HAP-1 (cell line): ENCODE measurements around the gene CALCB.

Experiments
- DNase-seq, 2 experiments: peaks; one replicate each; pipeline ENCODE4 v3.0.0-alpha.2; 2016 to 2020; ENCODE audit warnings: low spot score in 2 of 2
- H3K27me3 ChIP-seq: fragments of 250-450 bp; sonication (Bioruptor Pico); 2 replicates; pipeline ENCODE4 v1.5.1; 2020; ENCODE audit warnings: low read depth, mild to moderate bottlenecking, moderate library complexity
- H3K36me3 ChIP-seq: fragments of 250-450 bp; sonication (Bioruptor Pico); replicated peaks from 2 replicates; pipeline ENCODE4 v1.5.1; 2020; ENCODE audit warnings: mild to moderate bottlenecking
- H3K4me1 ChIP-seq: fragments of 250-450 bp; sonication (Bioruptor Pico); 2 replicates; pipeline ENCODE4 v1.5.1; 2020; ENCODE audit warnings: mild to moderate bottlenecking
- H3K4me3 ChIP-seq: fragments of 250-450 bp; sonication (Bioruptor Pico); 2 replicates; pipeline ENCODE4 v1.5.1; 2020; ENCODE audit warnings: mild to moderate bottlenecking, moderate library complexity
- H3K9me3 ChIP-seq: fragments of 250-450 bp; sonication (Bioruptor Pico); 2 replicates; pipeline ENCODE4 v1.5.1; 2020; ENCODE audit warnings: mild to moderate bottlenecking, moderate library complexity
- in situ Hi-C: fragments of 300-500 bp; cut with MboI; formaldehyde crosslinking; loops from 3 replicates; pipeline ENCODE4 v1.14.3; 2020; ENCODE audit warnings: low sequenced_read_pairs, inconsistent platforms, mixed read lengths

The CALCB gene

DNA sequence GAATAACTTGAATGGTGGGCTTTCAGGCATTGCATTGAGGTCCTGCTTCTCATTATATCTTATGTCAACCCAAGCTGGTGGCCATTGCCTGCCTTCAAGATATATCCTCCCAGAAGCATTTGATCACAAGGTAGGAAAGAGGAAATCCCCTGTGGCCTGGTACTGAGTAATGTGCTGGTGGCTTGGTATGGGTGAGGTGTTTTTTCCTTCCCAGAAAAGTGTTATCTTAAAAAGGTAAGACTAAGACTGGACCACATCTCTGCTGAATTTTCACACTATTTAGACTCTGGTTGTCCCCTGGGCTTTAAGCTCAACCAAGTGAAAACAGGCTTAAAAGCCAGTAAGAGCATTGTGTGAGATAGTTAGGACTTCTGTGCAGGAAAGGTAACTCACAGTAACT lies 45.0 kb downstream of the CALCB start:
- H3K4me1 ChIP-seq: no peaks in the 10 kb centered on the region
- H3K4me3 ChIP-seq: no peak overlapping the region
- no peaks in the 10 kb centered on the region for H3K27me3 ChIP-seq
- H3K36me3 ChIP-seq: no peaks in the 10 kb centered on the region
- in situ Hi-C loops: no loop called here
- no peaks in the 10 kb centered on the region for H3K9me3 ChIP-seq
- no peak for DNase-seq

DNA sequence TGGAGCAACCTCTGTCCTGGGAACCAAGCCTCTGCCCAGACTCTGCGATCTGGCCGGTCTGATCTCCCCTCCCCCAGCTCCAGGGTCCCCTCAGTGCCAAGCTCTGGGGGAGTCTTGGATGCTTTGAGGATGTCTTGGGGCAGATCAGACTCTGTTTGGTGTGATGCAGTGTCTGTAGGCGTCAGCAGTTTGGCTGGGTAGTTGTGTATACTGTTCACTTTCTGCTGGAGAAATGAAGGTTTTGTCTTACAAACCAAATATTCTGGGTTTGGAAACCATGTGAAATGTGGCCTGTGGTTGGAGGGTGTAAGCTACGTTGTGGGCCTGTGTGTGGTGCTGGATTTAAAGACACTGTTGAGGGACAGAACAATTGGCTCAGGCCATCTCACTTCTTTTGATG lies 46.0 kb downstream of the CALCB start:
- in situ Hi-C loops: no loop called here
- Histone ChIP-seq H3K27me3 (no peaks in the 10 kb centered on the region), H3K4me1 (no peaks in the 10 kb centered on the region), H3K36me3 (no peaks in the 10 kb centered on the region), H3K9me3 (no peaks in the 10 kb centered on the region), H3K4me3 (no peak overlapping the region)
- DNase-seq: no peak

DNA sequence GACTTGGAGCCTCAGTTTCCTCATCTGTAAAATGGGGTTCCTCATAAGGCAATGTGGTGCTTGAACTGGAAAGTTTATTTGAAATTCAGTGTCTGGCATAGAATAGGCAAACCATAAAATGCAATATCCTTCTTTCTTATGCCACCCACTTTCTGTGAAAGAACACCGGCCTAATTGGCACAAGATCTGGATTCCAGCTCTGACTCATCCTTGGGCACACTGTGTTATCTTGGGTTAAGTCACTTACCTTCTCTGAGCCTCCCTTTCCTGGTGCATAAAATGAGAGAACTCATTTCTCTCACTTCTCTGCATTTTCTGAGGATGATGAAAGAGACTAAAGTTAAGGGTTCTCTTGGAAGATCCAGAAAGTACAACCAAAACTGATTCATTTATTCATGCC lies 46.4 kb downstream of the CALCB start:
- Histone ChIP-seq H3K4me1 (no peaks in the 10 kb centered on the region), H3K4me3 (no peak overlapping the region), H3K36me3 (no peaks in the 10 kb centered on the region), H3K9me3 (no peaks in the 10 kb centered on the region), H3K27me3 (no peaks in the 10 kb centered on the region)
- in situ Hi-C loops: no loop called here
- DNase-seq: no peak

DNA sequence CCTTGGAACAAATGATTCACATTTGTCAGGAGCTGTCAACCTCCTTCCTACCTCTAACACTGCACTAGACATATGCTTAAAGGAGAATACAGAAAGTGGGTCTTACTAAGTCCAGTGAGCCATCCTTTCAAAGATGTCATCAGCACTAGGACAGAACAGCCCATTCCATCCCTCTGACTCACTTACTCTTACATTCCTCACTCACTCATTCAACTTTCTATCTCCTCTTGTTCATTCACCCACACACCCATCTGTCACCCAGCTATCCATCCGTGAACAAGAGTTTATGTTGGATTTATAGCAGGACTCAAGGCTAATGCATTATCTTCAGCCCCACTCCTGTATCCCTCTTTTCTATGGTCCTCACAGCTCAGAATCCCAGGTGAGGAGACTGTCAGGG lies 50.5 kb downstream of the CALCB start:
- no peaks in the 10 kb centered on the region for H3K4me1 ChIP-seq
- in situ Hi-C loops: no loop called here
- H3K4me3 ChIP-seq: no peak overlapping the region
- DNase-seq: no peak
- no peaks in the 10 kb centered on the region for H3K27me3 ChIP-seq
- H3K36me3 ChIP-seq: no peaks in the 10 kb centered on the region
- no peaks in the 10 kb centered on the region for H3K9me3 ChIP-seq

DNA sequence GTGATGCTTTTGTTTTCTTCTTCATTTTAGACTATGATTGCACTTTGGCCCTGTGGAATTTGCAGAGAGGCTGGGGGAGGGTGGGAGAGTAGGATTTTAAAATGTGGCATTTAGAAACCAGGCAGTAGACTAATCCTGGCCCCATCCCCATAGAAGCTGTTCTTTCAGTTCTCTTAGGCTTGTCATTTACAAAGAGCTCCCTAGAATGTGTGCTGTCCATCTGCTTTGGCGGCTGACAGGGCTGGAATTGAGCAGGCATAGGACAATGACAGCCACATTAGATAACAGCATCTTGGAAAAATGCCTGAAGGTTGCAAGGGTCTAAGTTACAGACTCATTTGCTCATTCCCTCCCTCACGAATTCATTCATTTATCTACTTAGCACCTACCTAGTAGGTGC lies 51.1 kb downstream of the CALCB start:
- Histone ChIP-seq H3K36me3 (no peaks in the 10 kb centered on the region), H3K27me3 (no peaks in the 10 kb centered on the region), H3K4me3 (no peak overlapping the region), H3K4me1 (no peaks in the 10 kb centered on the region), H3K9me3 (no peaks in the 10 kb centered on the region)
- in situ Hi-C loops: no loop called here
- DNase-seq: no peak

DNA sequence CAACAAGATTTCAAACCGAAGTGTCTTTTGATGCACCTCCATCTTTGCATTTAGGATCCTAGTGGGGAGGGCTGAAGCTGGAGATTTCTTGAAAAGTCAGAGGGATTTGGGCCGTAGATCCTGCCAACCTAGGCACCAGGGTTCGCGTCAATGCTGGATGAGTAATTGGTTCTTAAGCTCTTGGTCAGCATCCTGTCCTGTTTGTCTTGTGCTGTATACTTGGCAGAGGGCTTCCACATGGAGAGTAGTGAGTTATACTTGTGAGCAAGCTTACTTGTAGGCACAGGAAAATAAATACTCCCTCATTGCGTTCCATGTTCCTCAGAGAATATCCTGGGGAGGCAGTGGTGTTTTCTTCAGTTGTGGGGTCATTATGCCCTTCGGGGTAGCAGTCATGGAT lies 53.9 kb downstream of the CALCB start:
- Histone ChIP-seq H3K36me3 (no peaks in the 10 kb centered on the region), H3K27me3 (no peaks in the 10 kb centered on the region), H3K9me3 (no peaks in the 10 kb centered on the region), H3K4me1 (no peaks in the 10 kb centered on the region), H3K4me3 (no peak overlapping the region)
- in situ Hi-C loops: no loop called here
- DNase-seq: no peak
